Measurements from ENCODE around the gene ACKR3.

The ACKR3 gene

DNA sequence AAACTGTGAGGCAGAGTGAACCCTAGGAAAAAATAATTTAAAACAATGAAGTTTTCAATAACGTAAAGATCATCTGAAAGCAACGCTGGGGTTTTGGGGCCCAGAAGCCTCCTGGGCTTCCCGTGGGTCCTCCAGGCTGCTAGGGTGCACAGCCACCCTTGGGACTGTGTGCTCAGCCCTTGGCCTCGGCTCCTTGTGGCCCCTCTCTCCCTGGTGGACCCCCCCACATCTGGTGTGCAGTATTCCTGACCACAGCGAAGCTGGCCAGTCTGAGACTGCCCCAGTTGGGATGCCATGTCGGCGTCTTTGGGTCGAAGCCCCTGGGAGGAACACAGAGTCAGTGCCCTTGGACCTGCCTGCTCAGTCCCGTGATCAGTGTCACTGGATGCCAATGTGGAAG, 53.0 kb downstream of the ACKR3 start:
- H3K4me3 ChIP-seq (ENCODE audit: extremely low read depth, insufficient read depth, low read length, poor library complexity, severe bottlenecking): no peak overlapping the region
- H3K4me1 ChIP-seq (ENCODE audit: control insufficient read depth, insufficient read depth, low read length, poor library complexity, severe bottlenecking): no peaks in the 10 kb centered on the region
- no peaks in the 10 kb centered on the region for H3K36me3 ChIP-seq (ENCODE audit: control insufficient read depth, insufficient read depth, low read length)
- no peaks in the 10 kb centered on the region for H3K9me3 ChIP-seq (ENCODE audit: control insufficient read depth, low read length)
- H3K27ac ChIP-seq (ENCODE audit: low read depth, low read length, severe bottlenecking): no peak overlapping the region
- WGBS, 2 experiments (ENCODE audit: insufficient coverage in 2 of 2): 93% methylated on average over 9 of the region's 9 CpGs

DNA sequence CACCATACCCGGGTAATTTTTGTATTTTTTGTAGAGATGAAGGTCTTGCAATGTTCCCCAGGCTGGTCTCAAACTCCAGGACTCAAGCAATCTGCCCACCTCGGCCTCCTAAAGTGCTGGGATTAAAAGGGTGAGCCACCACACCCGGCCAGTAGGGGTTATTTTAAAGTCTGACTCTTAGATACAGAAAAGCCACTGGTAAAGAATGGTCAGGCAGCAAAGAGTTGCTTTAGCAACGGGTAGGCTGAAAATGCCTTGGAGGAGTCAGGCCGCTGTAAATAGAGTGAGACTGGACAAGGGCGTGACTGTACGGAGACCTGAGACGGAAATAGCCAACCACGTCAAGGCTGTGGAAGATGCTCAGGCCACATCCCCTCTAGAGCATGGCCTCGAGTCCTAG, 54.2 kb downstream of the ACKR3 start:
- no peak overlapping the region for H3K4me3 ChIP-seq (ENCODE audit: extremely low read depth, insufficient read depth, low read length, poor library complexity, severe bottlenecking)
- no peaks in the 10 kb centered on the region for H3K4me1 ChIP-seq (ENCODE audit: control insufficient read depth, insufficient read depth, low read length, poor library complexity, severe bottlenecking)
- 89 to 94% methylated on average over 9 to 10 of the region's 10 CpGs for WGBS, 2 experiments (ENCODE audit: insufficient coverage in 2 of 2)
- no peak overlapping the region for H3K27ac ChIP-seq (ENCODE audit: low read depth, low read length, severe bottlenecking)
- no peaks in the 10 kb centered on the region for H3K36me3 ChIP-seq (ENCODE audit: control insufficient read depth, insufficient read depth, low read length)
- H3K9me3 ChIP-seq (ENCODE audit: control insufficient read depth, low read length): no peaks in the 10 kb centered on the region

DNA sequence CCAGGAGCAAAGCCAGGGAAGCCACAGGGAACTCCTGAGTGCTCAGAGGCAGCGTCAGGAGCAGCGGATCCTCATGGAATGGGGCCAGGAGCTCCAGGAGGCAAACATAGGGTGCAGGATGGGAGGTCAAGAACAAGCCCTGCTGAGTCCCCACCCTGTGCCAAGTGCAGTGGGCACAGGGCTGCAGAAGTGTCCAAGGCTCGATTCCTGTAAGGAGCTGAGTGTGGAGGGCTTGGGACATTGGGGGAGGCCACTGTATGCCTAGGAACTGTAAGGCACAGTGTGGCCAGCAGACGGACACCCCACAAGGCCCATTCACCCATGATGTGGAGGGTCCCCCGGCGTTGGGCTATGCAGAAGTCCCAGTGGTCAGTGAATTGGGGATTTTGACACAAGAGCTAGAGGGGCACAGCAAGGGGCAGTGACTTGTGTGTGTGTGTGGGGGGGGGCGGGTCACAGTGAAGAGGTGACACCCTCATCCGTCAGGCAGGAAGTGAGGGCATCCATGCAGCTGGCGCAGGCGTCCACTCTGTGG, 55.6 kb downstream of the ACKR3 start:
- no peaks in the 10 kb centered on the region for H3K36me3 ChIP-seq (ENCODE audit: control insufficient read depth, insufficient read depth, low read length)
- no peak overlapping the region for H3K27ac ChIP-seq (ENCODE audit: low read depth, low read length, severe bottlenecking)
- H3K4me3 ChIP-seq (ENCODE audit: extremely low read depth, insufficient read depth, low read length, poor library complexity, severe bottlenecking): no peak overlapping the region
- no peaks in the 10 kb centered on the region for H3K4me1 ChIP-seq (ENCODE audit: control insufficient read depth, insufficient read depth, low read length, poor library complexity, severe bottlenecking)
- no peaks in the 10 kb centered on the region for H3K9me3 ChIP-seq (ENCODE audit: control insufficient read depth, low read length)
- 94 to 95% methylated on average over 8 to 9 of the region's 10 CpGs for WGBS, 2 experiments (ENCODE audit: insufficient coverage in 2 of 2)

DNA sequence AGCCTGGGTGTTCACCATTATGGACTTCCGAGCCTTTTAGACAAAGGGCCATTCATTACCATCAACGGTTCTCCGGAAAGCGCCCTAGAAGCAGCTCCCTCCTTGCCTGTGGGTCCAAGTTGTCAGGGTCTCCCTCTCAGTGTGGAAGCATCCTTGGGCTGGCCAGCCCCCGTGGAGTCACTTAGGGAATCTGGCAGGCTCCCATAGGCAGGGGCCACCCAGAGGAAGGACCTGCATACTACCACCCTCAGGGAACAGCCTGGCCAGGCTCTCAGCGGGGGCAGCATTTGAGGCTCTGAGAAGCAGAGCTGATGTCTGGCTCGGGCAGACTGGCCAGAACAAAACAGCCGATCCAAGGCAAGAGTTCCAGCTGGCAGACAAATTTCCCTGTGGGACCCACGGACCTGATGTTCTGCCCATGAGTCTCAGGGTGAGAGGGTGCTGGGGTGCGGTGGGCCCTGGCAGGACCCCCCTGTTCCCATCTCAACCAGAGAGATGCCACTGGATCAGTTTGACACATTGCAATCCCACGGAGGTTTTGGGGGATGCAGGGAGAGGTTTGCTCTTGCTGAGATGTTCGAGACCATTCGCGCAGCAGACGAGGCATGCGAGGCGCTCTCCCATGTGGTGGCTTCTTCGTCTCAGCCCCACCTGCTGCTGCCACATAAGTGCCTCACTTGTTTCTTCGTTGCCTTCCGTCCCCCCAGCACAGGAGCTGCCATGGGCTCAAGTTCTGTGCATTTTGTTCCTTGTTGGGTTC, 56.9 kb downstream of the ACKR3 start:
- Histone ChIP-seq H3K27ac (ENCODE audit: low read depth, low read length, severe bottlenecking) (no peak overlapping the region), H3K36me3 (ENCODE audit: control insufficient read depth, insufficient read depth, low read length) (no peaks in the 10 kb centered on the region), H3K4me1 (ENCODE audit: control insufficient read depth, insufficient read depth, low read length, poor library complexity, severe bottlenecking) (no peaks in the 10 kb centered on the region), H3K4me3 (ENCODE audit: extremely low read depth, insufficient read depth, low read length, poor library complexity, severe bottlenecking) (no peak overlapping the region), H3K9me3 (ENCODE audit: control insufficient read depth, low read length) (no peaks in the 10 kb centered on the region)
- WGBS, 2 experiments (ENCODE audit: insufficient coverage in 2 of 2): 85 to 88% methylated on average over 17 to 19 of the region's 20 CpGs

DNA sequence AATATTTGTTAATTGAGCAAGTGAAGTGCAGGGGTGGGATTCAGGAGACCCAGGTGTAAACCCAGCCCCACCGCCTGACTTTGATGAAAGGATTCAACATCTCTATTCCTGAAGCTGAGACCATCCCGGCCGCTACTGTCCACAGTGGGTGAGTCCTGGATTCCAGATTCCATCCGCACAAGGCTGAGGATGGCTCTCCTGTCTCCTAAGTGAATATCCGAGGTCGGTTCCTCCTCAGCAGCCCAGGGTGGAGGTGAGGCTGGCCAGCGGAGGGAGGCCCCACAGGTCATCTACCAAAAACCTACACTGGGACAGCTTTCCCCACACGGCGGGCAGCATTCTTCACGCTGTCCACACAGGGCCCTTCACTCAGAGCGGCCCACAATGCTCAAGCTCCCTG, 57.6 kb downstream of the ACKR3 start:
- H3K9me3 ChIP-seq (ENCODE audit: control insufficient read depth, low read length): no peaks in the 10 kb centered on the region
- no peaks in the 10 kb centered on the region for H3K4me1 ChIP-seq (ENCODE audit: control insufficient read depth, insufficient read depth, low read length, poor library complexity, severe bottlenecking)
- WGBS, 2 experiments (ENCODE audit: insufficient coverage in 2 of 2): 94 to 97% methylated on average over 9 to 11 of the region's 11 CpGs
- no peak overlapping the region for H3K27ac ChIP-seq (ENCODE audit: low read depth, low read length, severe bottlenecking)
- H3K36me3 ChIP-seq (ENCODE audit: control insufficient read depth, insufficient read depth, low read length): no peaks in the 10 kb centered on the region
- no peak overlapping the region for H3K4me3 ChIP-seq (ENCODE audit: extremely low read depth, insufficient read depth, low read length, poor library complexity, severe bottlenecking)

DNA sequence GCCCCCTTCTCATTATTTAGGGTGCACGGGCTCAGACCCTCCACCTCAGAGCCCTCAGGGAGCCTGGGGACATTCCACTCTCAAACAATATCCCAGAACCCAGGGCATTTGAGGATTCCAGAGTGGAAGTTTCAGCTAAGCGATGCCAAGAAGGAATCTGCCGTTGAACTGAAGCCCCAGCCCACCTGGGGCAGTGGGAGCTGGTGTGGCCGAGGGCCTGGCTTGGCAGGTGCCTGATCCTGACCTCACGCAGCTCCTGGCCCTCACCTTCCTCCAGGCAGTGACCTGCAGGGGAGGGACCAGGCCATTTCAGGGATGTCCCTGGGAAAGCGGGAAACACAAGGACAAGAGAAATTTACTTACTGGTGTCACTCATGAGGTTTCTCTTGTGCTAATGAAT, 58.2 kb downstream of the ACKR3 start:
- WGBS, 2 experiments (ENCODE audit: insufficient coverage in 2 of 2): 94 to 100% methylated on average over 4 of the region's 6 CpGs
- no peaks in the 10 kb centered on the region for H3K4me1 ChIP-seq (ENCODE audit: control insufficient read depth, insufficient read depth, low read length, poor library complexity, severe bottlenecking)
- H3K36me3 ChIP-seq (ENCODE audit: control insufficient read depth, insufficient read depth, low read length): no peaks in the 10 kb centered on the region
- no peak overlapping the region for H3K27ac ChIP-seq (ENCODE audit: low read depth, low read length, severe bottlenecking)
- H3K4me3 ChIP-seq (ENCODE audit: extremely low read depth, insufficient read depth, low read length, poor library complexity, severe bottlenecking): no peak overlapping the region
- H3K9me3 ChIP-seq (ENCODE audit: control insufficient read depth, low read length): no peaks in the 10 kb centered on the region

DNA sequence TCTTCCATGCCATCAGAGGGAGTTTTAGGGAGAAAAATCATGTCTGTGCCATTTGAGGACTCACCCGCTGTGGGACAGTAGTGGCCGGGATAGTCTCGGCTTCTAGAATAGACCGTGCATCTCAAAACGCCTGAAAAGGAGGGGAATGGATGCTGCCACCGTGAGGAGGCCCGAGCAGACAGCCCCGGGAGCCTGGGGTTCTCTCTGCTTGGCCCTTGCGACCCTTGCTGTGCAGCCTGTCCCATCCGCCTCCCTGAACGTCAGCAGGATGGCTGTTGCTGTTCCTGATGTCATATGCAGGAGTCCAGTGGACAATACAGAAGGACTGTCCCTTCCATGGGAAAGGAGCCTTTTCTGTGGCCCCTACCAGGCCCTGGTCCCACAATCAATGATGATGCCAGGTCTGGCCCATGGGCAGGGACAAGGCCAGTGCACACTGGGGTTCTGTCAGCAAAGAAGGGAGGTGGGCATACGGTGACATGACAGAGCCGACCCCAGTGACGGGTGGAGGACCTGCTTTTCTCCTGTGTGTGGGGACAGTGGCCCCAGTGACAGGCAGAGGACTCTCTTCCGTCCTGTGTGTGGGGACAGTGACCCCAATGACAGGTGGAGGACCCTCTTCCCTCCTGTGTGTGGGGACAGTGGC, 58.8 kb downstream of the ACKR3 start:
- Histone ChIP-seq H3K27ac (ENCODE audit: low read depth, low read length, severe bottlenecking) (no peak overlapping the region), H3K9me3 (ENCODE audit: control insufficient read depth, low read length) (no peaks in the 10 kb centered on the region), H3K4me3 (ENCODE audit: extremely low read depth, insufficient read depth, low read length, poor library complexity, severe bottlenecking) (no peak overlapping the region), H3K36me3 (ENCODE audit: control insufficient read depth, insufficient read depth, low read length) (no peaks in the 10 kb centered on the region), H3K4me1 (ENCODE audit: control insufficient read depth, insufficient read depth, low read length, poor library complexity, severe bottlenecking) (no peaks in the 10 kb centered on the region)
- WGBS, 2 experiments (ENCODE audit: insufficient coverage in 2 of 2): 89 to 98% methylated on average over 14 of the region's 15 CpGs

DNA sequence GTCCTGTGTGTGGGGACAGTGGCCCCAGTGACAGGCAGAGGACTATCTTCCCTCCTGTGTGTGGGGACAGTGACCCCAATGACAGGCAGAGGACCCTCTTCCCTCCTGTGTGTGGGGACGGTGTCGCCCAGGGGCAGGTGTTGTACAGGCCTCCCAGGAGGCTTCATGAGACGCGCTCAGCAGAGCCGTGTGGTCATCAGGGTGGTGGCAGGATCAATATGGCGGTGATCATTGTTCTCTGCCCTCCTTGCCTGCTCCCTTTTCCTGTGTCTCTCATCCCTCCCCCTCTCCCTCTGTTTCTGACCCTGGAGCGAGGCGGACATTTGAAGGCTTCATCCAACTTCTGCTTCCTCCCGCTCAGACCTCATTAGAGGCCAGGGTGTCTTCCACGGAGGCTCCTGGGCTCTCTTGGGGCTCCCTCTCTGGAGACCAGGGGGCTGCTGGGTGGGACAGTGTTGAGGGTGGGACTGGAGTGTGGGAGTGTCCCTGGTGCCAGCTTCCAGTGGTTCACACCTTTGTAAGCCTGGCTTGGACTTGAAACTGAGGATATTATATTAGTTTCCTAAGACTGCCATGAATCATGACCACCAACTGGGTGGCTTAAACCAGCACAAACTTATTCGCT, 59.5 kb downstream of the ACKR3 start:
- 83 to 93% methylated on average over 7 to 9 of the region's 11 CpGs for WGBS, 2 experiments (ENCODE audit: insufficient coverage in 2 of 2)
- no peaks in the 10 kb centered on the region for H3K4me1 ChIP-seq (ENCODE audit: control insufficient read depth, insufficient read depth, low read length, poor library complexity, severe bottlenecking)
- H3K36me3 ChIP-seq (ENCODE audit: control insufficient read depth, insufficient read depth, low read length): no peaks in the 10 kb centered on the region
- no peak overlapping the region for H3K27ac ChIP-seq (ENCODE audit: low read depth, low read length, severe bottlenecking)
- no peak overlapping the region for H3K4me3 ChIP-seq (ENCODE audit: extremely low read depth, insufficient read depth, low read length, poor library complexity, severe bottlenecking)
- no peaks in the 10 kb centered on the region for H3K9me3 ChIP-seq (ENCODE audit: control insufficient read depth, low read length)

DNA sequence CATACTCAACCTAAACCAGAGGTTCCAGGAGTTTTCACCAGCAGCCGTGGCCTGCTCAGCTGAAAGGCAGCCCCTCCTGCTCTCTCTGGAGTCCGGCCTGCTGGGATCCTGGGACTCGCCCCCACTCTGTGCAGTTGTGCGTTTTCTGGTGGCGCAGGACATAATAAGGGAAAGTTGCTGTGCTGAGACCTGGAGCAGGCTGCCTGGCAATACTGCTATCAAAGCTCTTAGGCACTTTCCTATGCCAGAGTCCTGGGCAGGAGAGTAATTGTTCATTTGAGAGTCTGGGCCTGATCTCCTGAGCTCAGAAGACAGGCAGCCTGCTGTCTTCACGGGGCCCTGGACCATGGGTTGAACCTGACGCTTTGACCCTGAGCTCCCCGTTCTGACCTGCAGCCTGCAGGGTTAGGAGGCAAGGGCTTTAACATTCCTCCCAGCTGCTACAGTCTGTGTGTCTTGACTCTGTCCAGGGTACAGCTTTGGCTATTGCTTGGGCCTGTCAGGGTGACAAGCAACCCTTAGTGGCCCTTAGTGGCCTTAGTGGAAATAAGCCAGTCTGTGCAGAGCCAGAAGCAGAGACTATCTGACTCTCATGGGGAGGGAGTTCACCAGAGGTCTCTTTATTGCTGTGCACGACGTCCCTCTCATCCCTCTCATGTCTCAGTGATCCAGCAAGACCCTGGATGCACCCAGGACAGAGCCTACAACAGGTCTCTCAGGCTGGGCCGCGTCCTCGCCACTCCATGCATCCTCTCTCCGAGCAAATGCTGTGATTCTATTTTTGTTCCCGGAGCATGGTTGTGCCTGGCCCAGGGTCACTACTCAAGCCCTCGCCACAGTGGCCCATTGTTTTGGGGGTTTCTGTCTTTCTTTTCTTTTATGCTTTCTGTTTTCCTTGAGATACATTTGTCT, 60.6 kb downstream of the ACKR3 start:
- H3K36me3 ChIP-seq (ENCODE audit: control insufficient read depth, insufficient read depth, low read length): no peaks in the 10 kb centered on the region
- no peak overlapping the region for H3K4me3 ChIP-seq (ENCODE audit: extremely low read depth, insufficient read depth, low read length, poor library complexity, severe bottlenecking)
- 94% methylated on average over 12 to 13 of the region's 16 CpGs for WGBS, 2 experiments (ENCODE audit: insufficient coverage in 2 of 2)
- H3K9me3 ChIP-seq (ENCODE audit: control insufficient read depth, low read length): no peaks in the 10 kb centered on the region
- H3K4me1 ChIP-seq (ENCODE audit: control insufficient read depth, insufficient read depth, low read length, poor library complexity, severe bottlenecking): no peaks in the 10 kb centered on the region
- no peak overlapping the region for H3K27ac ChIP-seq (ENCODE audit: low read depth, low read length, severe bottlenecking)

DNA sequence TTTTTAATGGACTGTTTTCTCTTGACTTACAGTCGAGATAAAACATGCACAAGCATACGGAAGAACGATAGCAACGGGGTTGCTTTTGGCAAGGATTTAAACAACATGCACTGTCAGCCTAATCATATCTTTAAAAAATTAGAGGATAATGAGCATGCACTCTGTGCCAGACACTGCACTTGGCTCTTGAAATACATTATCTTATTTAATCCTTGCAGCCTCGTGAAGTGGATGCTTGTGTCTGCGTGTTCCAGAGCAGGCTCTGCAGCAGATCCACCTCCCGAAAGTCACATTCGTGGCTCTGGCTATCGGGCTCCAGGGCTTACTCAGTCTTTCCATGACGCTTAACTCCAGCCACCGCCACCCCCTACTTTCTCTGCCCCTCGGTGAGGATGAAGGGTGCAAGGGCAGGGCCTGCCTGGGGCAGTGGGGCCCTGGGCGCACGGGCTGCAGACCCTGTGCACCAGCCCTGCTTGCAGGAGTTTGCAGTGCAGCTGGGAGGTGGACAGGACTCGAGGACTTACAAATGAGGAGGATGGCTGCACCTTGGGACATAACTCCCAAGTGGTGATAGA, 61.7 kb downstream of the ACKR3 start:
- H3K36me3 ChIP-seq (ENCODE audit: control insufficient read depth, insufficient read depth, low read length): no peaks in the 10 kb centered on the region
- H3K4me1 ChIP-seq (ENCODE audit: control insufficient read depth, insufficient read depth, low read length, poor library complexity, severe bottlenecking): no peaks in the 10 kb centered on the region
- no peak overlapping the region for H3K4me3 ChIP-seq (ENCODE audit: extremely low read depth, insufficient read depth, low read length, poor library complexity, severe bottlenecking)
- H3K27ac ChIP-seq (ENCODE audit: low read depth, low read length, severe bottlenecking): no peak overlapping the region
- no peaks in the 10 kb centered on the region for H3K9me3 ChIP-seq (ENCODE audit: control insufficient read depth, low read length)
- 94 to 95% methylated on average over 10 to 15 of the region's 15 CpGs for WGBS, 2 experiments (ENCODE audit: insufficient coverage in 2 of 2)
